GM12878 (cell line): Measurements from ENCODE around the gene ANAPC2.

Experiments used
- KDM1A ChIP-seq: fragments of 200-600 bp; sonication (generic); IDR thresholded peaks from 2 replicates; pipeline ENCODE4 v1.6.1; 2016; ENCODE audit warnings: borderline replicate concordance
- SMC3 ChIP-seq: IDR thresholded peaks from 2 replicates; pipeline ENCODE4 v1.6.1; 2011; ENCODE audit warnings: low read length, improper control_type of control experiment, borderline replicate concordance
- USF2 ChIP-seq: IDR thresholded peaks from 2 replicates; pipeline ENCODE4 v1.6.1; 2011; ENCODE audit warnings: low read depth, low read length, improper control_type of control experiment, borderline replicate concordance
- ZZZ3 ChIP-seq: IDR thresholded peaks from 2 replicates; pipeline ENCODE4 v1.6.1; 2011; ENCODE audit warnings: low read depth; ENCODE audit not compliant: control insufficient read depth, insufficient read length

- TF ChIP-seq USF2 = no peak
- no peak for TF ChIP-seq KDM1A
- no peak for TF ChIP-seq SMC3
- TF ChIP-seq ZZZ3 = no peak
Measured at GRCh38 chr9:137231372-137232039, 43.1 kb upstream of the ANAPC2 start.
